ENCODE results near the gene NTM.

NTM gene

GRCh38 chr11:132310390-132311375 is 940.3 kb downstream of the NTM start:
- Histone ChIP-seq H3K27ac (replicated peaks) (no peak overlapping the region), H3K4me3 (replicated peaks; ENCODE audit: insufficient read depth, low read length) (no peak overlapping the region), H3K27me3 (ENCODE audit: insufficient read depth, poor library complexity, severe bottlenecking) (no peaks in the 10 kb centered on the region)
- DNase-seq (ENCODE audit: low read depth in 1 of 2, low spot score in 1 of 2): no peak
- TF ChIP-seq POLR2AphosphoS5 (IDR thresholded peaks at IDR 0.05; ENCODE audit: low read depth) (no peak), SPI1 (IDR thresholded peaks at IDR 0.05; ENCODE audit: borderline replicate concordance, low read depth) (no peak), REST (IDR thresholded peaks at IDR 0.05; ENCODE audit: insufficient replicate concordance, low read depth) (no peak), CTCF (IDR thresholded peaks at IDR 0.05; ENCODE audit: insufficient read depth, low read length) (no peak), GABPA (IDR thresholded peaks at IDR 0.05; ENCODE audit: low read depth) (no peak)

GRCh38 chr11:132311703-132312102 is 941.3 kb downstream of the NTM start:
- TF ChIP-seq REST (IDR thresholded peaks at IDR 0.05; ENCODE audit: insufficient replicate concordance, low read depth) (no peak), CTCF (IDR thresholded peaks at IDR 0.05; ENCODE audit: insufficient read depth, low read length) (no peak), SPI1 (IDR thresholded peaks at IDR 0.05; ENCODE audit: borderline replicate concordance, low read depth) (no peak), POLR2AphosphoS5 (IDR thresholded peaks at IDR 0.05; ENCODE audit: low read depth) (no peak), GABPA (IDR thresholded peaks at IDR 0.05; ENCODE audit: low read depth) (no peak)
- no peaks in the 10 kb centered on the region for H3K27me3 ChIP-seq (ENCODE audit: insufficient read depth, poor library complexity, severe bottlenecking)
- no peak overlapping the region for H3K27ac ChIP-seq (replicated peaks)
- H3K4me3 ChIP-seq (replicated peaks; ENCODE audit: insufficient read depth, low read length): no peak overlapping the region
- no peak for DNase-seq (ENCODE audit: low read depth in 1 of 2, low spot score in 1 of 2)

- no peak overlapping the region for H3K4me3 ChIP-seq (replicated peaks; ENCODE audit: insufficient read depth, low read length)
- no peaks in the 10 kb centered on the region for H3K27me3 ChIP-seq (ENCODE audit: insufficient read depth, poor library complexity, severe bottlenecking)
- no peak for DNase-seq (ENCODE audit: low read depth in 1 of 2, low spot score in 1 of 2)
- H3K27ac ChIP-seq (replicated peaks): no peak overlapping the region
- TF ChIP-seq GABPA (IDR thresholded peaks at IDR 0.05; ENCODE audit: low read depth) (no peak), CTCF (IDR thresholded peaks at IDR 0.05; ENCODE audit: insufficient read depth, low read length) (no peak), REST (IDR thresholded peaks at IDR 0.05; ENCODE audit: insufficient replicate concordance, low read depth) (no peak), SPI1 (IDR thresholded peaks at IDR 0.05; ENCODE audit: borderline replicate concordance, low read depth) (no peak), POLR2AphosphoS5 (IDR thresholded peaks at IDR 0.05; ENCODE audit: low read depth) (no peak)
These were observed 941.7 kb downstream of the NTM start for GRCh38 chr11:132312161-132312560.
